M059J (cell line): Measurements from ENCODE around the gene TXNDC11. TPM values are rescaled to one million over a fixed set of nuclear protein-coding genes. Genes with fewer than 3 reads are reported as not detected.
A peak's percentile ranks its signal among the peaks of the same experiment; 100 is the strongest.

Experiments
- DNase-seq: peaks from one replicate; pipeline ENCODE4 v3.0.0-alpha.2; 2012; ENCODE audit warnings: low read depth
- total RNA-seq: library from RNA; depleted of rRNA; stranded (reverse); fragments of >200 nt; shearing (Covaris generic); gene quantifications from 2 replicates; pipeline ENCODE4 v1.2.3, GENCODE V29; 2014

TXNDC11 gene
- total RNA-seq, 1 experiment from 2014 or later = 52.7 TPM

DNA sequence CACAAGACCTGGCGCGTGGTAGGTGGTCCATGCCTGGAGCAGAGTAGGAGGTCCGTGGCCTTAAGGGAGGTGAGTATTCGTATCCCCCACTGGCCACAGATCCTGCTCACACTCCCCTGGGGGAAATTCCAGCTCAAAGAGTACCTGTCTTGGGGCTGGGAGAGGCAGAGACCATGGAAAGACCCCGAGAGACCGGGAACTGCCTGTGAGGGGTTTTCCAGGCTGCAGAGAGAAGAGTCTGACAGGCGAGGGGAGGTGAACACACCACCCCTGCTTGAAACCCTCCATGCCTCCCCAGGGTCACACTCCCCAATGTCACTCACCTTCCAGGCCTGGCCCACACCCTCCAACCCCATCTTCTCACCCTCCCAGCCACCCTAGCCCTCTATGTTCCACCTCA is 87.0 kb downstream of the TXNDC11 start:
- no peak for DNase-seq

DNA sequence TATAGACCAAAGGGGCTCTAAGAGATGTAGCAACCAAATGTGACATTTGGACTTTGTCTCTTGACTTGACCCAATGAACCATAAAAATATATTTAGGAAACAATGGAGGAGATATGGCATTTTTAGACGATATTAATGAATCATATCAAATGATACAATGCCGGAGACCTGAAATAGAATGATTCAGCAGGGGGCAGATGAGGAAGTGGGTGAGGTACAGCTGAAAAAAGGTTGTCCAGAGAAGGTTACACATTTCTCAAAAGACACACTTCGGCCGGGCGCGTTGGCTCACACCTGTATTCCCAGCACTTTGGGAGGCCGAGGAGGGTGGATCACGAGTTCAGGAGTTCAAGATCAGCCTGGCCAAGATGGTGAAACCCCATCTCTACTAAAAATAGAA is 90.9 kb downstream of the TXNDC11 start:
- no peak for DNase-seq

DNA sequence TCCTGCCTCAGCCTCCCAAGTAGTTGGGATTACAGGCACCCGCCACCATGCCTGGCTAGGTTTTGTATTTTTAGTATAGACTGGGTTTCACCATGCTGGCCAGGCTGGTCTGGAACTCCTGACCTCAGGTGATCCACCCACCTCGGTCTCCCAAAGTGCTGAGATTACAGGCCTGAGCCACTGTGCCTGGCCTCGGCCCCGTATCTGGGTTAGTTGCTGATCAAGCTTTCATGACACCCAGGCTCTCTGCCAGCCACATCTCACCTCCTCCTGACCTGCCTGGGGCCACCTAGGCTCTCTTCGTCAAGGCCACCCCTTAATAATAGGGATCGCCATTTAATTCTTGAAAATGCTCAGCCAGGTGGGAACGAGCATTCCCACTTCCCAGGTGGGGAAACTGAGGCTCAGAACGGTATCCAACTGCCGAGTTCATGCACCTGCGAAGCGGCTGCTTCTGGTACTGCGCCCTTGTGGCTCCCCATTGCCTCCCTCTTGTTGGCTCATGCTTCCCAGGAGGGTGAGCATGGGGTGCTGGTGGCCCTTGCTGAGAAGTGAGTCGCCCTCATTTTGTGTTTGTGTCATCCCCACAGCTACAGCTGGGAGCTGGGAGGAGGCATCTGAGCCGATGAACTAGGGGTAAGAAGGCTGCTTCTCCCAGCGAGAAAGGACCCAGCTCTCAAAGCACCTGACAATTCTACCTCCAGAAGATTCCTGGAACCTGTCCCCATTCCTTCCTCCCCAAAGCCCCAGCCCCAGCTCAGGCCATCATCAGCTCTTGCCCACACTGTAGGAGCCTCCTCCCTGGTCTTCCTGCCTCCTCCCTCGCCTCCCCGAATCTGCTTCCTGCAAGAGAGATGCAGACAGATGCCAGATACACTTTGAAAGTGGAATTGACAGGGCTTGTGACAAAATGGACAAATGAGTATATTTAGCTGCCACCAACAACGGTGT is 91.7 kb downstream of the TXNDC11 start:
- no peak for DNase-seq

DNA sequence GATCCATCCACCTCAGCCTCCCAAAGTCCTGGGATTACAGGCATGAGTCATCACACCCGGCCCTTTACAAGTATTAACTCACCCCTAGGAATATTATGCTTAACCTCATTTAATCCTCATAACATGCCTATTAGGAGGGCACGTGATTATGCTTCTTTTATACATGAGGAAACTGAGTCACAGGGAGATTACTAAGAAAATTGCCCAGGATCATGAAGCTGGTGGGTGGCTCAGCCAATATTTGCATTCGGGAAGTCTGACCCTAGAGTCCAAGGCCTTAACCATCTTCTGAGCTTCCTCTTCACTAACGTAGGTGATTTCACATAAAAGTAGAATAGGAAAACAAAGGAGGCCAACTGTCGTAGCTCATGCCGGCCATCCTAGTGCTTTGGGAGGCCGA is 93.4 kb downstream of the TXNDC11 start:
- no peak for DNase-seq

DNA sequence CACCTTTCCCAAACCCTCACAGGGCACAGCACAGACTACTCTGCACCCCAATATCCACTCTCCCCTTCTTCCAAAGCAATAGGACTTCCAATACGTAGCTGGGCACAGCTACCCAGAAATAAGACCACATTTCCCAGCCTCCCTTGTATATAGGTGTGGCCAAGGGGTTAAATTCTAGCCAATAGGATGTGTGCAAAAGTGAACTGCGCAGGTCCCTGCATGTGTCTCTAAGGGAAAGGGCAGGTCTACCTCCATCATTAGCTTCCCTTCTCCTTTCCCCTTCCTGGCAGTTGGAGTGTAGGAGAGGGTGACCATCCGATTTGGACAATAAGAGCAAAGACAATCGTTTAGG is 99.9 kb downstream of the TXNDC11 start:
- no peak for DNase-seq

DNA sequence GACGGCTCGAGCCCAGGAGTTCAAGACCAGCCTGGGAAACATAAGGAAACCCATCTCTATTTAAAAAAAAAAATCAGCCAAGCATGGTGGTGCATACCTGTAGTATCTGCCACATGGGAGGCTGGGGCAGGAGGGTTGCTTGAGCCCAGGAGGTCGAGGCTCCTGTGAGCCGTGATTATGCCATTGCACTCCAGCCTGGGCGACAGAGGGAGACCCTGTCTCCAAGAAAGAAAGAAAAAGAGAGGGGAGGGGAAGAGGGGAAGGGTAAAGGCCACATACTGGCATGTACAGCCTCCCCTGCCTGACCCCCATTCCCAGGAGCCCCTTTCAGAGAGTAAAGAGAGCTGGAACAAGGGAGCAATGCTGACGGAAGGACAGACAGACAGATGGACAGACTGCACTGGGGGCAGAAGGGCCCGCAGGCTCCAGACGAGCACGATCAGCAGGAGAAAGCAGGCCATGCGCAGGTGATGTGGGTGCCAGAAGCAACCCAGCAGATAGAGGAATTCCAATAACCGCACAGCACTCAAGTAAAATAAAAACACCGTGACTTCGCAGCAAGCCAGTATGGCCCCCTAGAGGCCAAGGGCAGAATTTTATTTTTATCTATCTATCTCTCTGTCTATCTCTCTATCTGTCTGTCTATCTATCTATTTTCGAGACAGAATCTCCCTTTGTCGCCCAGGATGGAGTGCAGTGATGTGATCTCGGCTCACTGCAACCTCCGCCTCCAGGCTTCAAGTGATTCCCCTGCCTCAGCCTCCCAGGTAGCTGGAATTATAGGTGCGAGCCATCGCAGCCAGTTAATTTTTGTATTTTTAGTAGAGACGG is 101.5 kb downstream of the TXNDC11 start:
- DNase-seq = peak; percentile 82

DNA sequence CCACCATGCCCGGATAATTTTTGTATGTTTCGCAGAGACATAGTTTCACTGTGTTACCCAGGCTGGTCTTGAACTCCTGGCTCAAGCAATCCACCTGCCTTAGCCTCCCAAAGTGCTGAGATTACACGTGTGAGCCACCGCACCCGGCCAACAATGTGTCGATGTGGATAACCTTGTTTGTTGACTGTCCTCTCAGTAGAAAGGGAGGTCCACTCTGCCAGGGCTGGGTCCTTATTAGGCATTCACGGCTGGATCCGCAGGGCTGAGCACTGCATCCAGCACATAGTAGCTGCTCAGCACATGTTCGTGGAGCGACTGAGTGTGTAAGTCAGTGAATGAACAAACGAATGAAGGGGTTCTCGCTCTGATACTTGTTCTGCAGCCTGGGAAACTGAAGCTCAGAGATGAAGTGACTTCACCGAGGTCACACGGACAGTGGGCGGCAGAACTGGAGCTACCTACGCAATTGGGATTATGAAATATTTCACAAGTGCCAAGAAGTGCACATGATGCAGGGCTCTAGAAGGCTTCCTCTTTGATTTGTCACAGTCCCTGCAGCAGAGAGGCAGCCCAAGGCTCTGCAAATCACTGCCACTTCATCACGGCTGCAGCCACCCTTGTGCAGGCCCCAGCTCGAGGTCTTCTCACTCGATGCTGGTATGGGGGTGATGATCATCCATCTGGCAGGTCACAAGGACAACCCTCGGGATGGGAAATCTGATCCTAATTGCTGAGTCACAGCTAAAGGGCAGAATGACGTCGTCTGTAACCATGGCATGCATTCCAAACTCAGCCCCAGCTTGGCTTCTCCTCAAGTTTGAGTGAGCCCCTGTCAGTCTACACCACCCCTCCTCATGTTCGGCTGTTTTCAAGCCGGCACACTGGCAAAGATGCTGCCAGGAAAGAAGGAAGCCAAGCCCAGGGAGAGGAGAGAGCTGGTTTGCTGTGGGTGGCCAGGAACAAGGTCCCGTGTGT is 102.4 kb downstream of the TXNDC11 start:
- DNase-seq = peak; percentile 98

DNA sequence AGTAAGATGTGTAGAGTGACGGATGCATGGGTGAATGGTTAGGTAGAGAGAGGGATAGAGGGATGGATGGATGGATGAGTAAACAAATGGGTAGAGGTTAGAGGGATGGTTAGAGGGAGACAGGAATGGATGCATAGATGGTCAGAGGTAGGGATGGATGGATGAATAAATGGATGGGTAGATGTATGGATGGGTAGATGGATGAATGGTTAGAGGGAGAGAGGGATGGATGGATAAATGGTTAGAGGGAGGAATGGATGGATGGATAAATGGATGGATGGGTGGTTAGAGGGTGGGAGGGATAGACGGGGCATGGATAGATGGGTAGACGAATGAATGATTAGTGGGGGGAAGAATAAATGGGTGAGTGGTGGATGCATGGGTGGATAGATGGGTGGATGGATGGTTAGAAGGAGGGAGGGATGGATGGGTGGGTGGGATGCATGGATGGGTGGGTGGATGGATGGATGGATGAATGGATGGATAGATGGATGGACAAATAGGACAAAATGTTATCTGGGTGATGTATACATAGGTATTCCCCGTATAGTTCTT is 103.6 kb downstream of the TXNDC11 start:
- no peak for DNase-seq

DNA sequence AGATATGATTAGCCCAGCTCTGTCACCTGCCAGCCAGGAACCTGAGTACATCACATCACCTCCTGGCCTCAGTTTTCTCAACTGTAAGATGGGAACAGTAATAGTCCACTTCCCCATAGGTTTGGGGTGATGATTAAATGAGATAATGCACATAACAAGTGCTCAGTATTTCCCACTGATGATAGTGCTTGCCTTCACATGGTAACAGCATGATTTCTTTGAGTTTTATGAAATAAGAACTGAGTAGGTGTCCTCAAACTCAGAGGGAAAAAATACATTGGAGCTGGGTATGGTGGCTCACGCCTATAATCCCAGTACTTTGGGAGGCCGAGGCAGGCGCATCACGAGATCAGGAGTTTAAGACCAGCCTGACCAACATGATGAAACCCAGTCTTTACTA is 104.5 kb downstream of the TXNDC11 start:
- no peak for DNase-seq

DNA sequence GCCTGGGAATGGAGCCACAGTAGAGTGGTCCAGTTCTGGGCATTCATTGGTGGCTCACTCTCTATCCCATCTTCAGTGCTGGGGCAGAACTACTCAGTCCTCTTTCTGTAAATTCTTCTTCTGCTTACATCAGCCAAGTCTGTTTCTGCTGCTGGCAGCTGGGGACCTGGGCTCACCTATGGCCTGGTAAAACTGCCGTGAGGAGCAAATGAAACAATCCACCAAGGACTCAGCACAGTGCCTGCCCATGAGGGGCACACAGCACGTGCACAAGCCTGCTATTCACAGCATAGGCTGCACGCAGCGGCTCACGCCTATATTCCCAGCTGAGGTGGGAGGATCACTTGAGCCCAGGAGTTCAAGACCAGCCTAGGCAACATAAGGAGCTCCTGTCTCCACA is 105.3 kb downstream of the TXNDC11 start:
- no peak for DNase-seq

DNA sequence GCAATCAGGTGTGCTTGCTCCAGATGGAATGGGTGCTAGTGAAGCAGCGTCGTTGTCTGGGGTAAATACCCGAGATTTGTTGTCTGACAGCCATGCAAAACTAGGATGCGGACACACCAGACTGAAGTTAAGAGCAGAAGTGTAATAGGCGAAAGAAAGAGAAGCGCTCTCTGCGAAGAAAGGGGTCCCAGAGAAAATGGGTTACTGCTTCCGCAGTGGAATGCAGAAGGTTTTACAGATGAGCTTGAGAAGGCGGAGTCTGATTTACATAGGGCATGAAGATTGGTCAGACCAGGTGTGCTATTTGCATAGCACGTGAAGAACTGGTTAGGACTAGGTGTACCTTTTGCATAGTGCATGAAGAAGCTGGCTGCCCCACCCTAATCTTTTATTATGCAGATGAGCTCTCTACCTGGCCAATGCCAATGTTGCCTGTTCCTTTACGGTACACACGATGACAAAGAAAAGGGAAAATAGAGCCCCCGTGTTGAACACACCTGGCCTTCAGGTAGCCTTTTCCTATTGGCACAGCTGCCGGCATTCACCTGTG is 106.4 kb downstream of the TXNDC11 start:
- no peak for DNase-seq

DNA sequence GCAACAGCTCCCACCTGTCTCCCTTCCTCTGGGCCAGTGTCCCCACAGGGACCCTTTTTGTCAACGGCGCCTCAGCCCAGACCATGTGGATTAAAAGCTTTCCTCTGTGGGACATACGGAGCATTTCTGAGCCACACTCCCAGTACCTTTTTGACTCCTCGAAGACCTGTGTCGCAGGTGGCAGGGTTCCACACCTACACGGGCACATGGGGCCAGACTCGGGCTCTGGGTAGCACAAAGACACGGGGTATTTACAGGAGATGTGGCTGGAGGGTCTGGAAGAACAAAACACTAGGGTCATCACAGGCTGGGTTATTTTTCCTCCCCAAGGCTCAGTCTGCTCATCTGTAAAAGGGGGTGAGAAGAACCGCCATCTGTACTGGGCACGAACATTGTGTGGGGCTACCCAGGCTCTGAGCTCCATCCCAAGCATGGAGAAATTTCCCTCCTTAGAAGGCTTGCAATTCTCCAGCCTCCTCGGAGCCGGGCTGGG is 106.9 kb downstream of the TXNDC11 start:
- DNase-seq = no peak

DNA sequence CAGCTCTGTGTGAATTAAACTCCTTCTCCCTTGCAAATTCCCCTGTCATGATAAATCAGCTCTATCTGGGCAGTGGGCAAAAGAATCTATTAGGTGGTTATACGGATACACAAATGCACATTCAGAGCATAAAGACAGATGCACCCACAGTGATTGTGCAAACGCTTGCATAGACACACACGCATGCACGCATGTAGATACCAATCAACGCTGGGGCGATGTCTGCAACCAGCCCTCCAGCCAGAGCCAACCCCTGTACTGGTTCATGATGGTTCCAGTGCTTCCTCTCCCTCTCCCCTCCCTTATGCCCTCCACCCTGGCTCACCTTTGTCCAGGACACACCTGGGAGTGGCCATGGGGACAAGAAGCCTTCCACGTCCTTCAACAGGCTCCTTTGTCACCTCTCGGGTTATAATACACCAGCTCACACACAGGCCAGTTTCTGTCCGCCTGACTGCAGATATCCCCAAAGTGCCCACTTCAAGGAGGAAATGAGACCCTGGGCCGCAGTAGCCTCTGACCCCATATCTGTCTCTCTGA is 107.5 kb downstream of the TXNDC11 start:
- no peak for DNase-seq

DNA sequence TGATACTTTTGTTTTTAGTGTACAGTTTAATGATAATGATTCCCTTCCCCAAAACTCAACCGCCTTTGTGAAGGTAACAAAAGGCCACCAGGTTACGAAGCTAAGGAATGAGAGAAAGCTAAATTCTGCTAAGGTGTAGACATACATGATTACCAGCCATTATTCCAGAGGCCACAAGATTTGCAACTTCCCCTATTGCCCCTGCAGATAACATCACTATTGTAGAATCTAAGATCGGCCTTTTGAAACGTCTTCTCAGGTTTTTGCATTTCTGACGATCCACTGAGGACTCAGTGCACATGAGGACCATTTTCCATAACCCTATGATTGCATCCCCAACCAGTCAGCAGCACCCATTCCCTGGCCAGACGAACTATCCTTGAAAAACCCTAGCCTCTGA is 108.3 kb downstream of the TXNDC11 start:
- no peak for DNase-seq

DNA sequence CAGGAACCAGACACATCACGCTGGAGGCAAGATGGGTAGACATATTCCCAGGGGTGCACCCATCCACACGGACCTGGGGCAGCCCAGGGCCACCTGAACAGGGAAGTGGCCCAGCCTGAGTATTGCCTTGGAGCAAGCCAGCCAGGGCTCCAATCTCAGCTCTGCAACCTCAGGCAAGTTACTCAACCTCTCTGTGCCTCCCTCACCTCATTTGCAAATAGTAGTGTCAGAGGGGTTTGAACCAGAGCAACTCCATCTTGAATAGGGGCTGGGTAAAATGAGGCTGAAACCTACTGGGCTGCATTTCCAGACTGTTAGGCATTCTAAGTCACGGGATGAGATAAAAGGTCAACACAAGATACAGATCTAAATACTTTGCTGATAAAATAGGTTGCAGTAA is 109.5 kb downstream of the TXNDC11 start:
- no peak for DNase-seq

DNA sequence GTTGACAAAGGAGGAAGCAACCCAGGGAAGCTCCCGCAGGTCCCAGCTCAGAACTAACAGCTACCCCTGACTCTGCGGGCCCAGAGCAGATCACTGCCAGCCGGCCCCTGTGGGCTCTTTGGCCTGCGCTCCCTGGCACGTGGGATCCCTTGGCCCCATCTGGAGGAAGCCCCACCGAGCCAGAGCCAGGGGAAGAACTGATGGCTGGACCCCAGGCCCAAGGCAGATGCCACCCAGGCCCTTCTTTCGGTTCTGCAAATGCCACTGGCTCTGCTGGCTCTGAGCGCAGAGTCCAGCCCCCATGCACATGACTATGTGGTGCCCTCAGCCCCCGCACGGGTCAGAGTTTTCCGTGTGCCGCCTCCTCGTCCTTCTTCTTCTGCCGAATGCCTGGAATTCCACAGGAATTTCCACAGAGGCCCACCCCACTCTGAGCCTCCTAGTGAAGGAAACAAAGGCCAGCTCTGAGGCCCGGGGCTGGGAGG is 110.2 kb downstream of the TXNDC11 start:
- peak; percentile 50 for DNase-seq

DNA sequence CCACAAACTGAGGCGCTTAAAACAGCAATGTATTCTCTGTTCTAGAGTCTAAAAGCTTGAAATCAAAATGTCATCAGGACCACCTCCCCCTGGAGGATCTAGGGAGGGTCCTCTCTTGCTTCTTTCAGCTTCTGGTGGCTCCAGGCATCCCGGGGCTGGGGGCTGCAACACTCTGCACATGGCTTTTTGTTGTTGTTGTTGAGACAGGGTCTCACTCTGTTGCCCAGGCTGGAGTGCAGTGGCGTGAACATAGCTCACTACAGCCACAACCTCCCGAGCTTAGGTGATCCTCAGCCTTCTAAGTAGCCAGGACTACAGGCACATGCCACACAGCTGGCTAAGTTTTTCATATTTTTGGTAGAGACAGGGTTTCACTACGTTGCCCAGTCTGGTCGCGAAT is 111.4 kb downstream of the TXNDC11 start:
- DNase-seq = no peak

DNA sequence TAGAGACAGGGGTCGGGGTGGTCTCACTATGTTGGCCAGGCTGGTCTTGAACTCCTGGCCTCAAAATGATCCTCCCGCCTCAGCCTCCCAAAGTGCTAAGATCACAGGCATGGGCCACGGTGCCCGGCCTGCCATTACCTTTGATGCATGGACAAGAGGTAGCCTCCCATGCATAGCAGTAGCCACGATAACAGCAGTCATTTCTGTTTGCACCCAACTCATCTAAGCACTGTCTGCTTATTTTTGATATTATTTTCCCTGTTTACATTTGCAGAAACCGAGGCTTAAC is 111.9 kb downstream of the TXNDC11 start:
- DNase-seq = no peak

DNA sequence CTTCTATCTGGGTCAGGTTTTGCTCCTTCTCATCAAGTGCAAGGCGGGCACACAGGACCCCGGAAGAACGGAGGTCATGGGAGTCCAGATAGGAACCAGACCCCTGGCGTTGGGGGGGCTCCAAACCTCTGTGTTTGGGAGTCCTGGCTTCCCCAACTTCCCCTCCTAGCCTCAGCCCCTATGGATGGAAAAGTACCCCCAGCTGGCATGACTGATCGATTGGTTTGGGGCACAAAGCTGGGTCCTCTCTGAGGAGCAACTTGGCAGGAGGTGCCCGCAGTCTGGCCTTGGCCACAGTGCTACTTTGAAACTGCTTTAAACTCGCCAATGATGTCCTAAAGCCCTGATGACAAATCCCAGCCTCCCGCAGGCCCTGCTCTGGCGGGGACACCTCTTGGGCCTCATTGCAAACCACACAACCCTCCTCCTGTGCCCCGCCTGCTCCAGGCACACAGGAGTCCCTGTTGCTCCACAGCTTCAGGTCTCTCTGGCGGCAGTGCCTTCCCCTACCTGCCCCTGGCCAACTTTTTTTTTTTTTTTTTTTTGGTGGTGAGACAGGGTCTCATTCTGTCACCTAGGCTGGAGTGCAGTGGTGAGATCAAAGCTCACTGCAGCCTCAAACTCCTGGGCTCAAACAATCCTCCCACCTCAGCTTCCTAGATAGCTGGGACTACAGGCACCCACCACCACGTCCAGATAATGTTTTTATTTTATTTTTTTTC is 112.5 kb downstream of the TXNDC11 start:
- peak; percentile 78 for DNase-seq
